Right lobe of liver (tissue), 6 donors: Measurements from ENCODE around the gene NUP85. TPM values are rescaled to one million over a fixed set of nuclear protein-coding genes. Genes with fewer than 3 reads are reported as not detected.
"Not testable (repeated sequence)": the region's sequence is repeated elsewhere in the genome, so short reads cannot be mapped to it uniquely, and the experiment has no call there.

Experiments used
- ATAC-seq, 4 donors: fragments of 200-7000 bp; cut with Tn5 transposase; one replicate each; pipeline ENCODE4 v1.9.1; 2020; ENCODE audit warnings: mild to moderate bottlenecking in 4 of 4, moderate library complexity in 4 of 4
- DNase-seq, 3 donors: peaks; one replicate each; pipeline ENCODE4 v3.0.0-alpha.2; 2020
- H3K27ac ChIP-seq, 3 donors: fragments of 200-600 bp; one replicate each; pipeline ENCODE4 v1.8.0; 2022
- H3K27me3 ChIP-seq, 2 donors: fragments of 200-600 bp; one replicate each; pipeline ENCODE4 v1.8.0; 2022
- H3K36me3 ChIP-seq, 4 donors: fragments of 200-600 bp; sonication (generic) in 1 of 4; one replicate each; pipeline versions ENCODE4 v1.5.1 to v1.8.0; 2017 to 2022; ENCODE audit warnings: control low read depth in 1 of 4
- H3K4me1 ChIP-seq, 4 donors: fragments of 200-600 bp; sonication (generic) in 1 of 4; one replicate each; pipeline versions ENCODE4 v1.5.1 to v1.8.0; 2017 to 2022; ENCODE audit warnings: control low read depth in 1 of 4
- H3K4me3 ChIP-seq, 3 donors: fragments of 200-600 bp; one replicate each; pipeline ENCODE4 v1.8.0; 2022
- H3K9me3 ChIP-seq, 4 donors: fragments of 200-600 bp; sonication (generic) in 1 of 4; one replicate each; pipeline versions ENCODE4 v1.5.1 to v1.8.0; 2017 to 2022; ENCODE audit warnings: control low read depth in 1 of 4
- CTCF ChIP-seq, 4 donors: fragments of 200-600 bp in 3 of 4; fragments of 450-650 bp in 1 of 4; IDR thresholded peaks; one replicate each; pipeline versions ENCODE4 v1.5.1 to v1.8.0; 2016 to 2022; ENCODE audit warnings: antibody characterized with exemption in 4 of 4, mild to moderate bottlenecking in 2 of 4
- POLR2A ChIP-seq: fragments of 450-650 bp; IDR thresholded peaks from one replicate; pipeline ENCODE4 v1.6.1; 2017; ENCODE audit warnings: antibody characterized with exemption, mild to moderate bottlenecking
- WGBS: methylation state at CpG from one replicate; pipeline ENCODE4 v1.1.6; 2018; ENCODE audit warnings: low coverage, low lambda C conversion rate; ENCODE audit not compliant: insufficient coverage; ENCODE audit errors: missing lambda C conversion rate; 5-methylcytosine and 5-hydroxymethylcytosine counted together
- intact Hi-C, 2 donors: fragments of 100-400 bp; cut with DNase I; formaldehyde crosslinking; loops; one replicate each; pipeline versions ENCODE4 v1.11.2 to v1.14.1; 2022
- total RNA-seq, 6 experiments: library from RNA; depleted of rRNA in 2 of 6; stranded (reverse); fragments of >200 nt in 2 of 6; fragmentation: NEBNext Ultra II Directional in 3 of 6; extraction: Animal tissue kit (Norgen Biotek cat#: 25700) in 3 of 6; gene quantifications; one replicate each; pipeline versions ENCODE4 v1.1.0 to v1.2.4, GENCODE V29; 2016 to 2023
- donor health status: DM: no; HTN: yes; CAD: no.
- donor health status: DM: no; HTN: no; CAD: no.
- donor health status: DM: no; HTN: no; CAD: no.
- donor health status: DM: no; HTN: yes; CAD: no.
- donor health status: DM: no; HTN: yes; CAD: no.

Gene NUP85
- total RNA-seq, 6 experiments from 2014 or later: 15.3 to 32.8 (median 25.9) TPM

GRCh38 chr17:75163074-75163473, 42.4 kb upstream of the NUP85 start:
- H3K4me1 ChIP-seq: no peaks in the 10 kb centered on the region

GRCh38 chr17:75164606-75165005, 40.9 kb upstream of the NUP85 start:
- peak in 1 of 3 donors; percentile 2 for DNase-seq
- H3K4me3 ChIP-seq, H3K27me3 ChIP-seq, H3K27ac ChIP-seq, ATAC-seq, H3K4me1 ChIP-seq, H3K9me3 ChIP-seq, intact Hi-C loops: not testable (repeated sequence)
- 100% methylated on average over 5 of the region's 15 CpGs for WGBS
- H3K36me3 ChIP-seq: peaks cover 0 to 29% (median 8%) of the 10 kb centered on the region in 4 donors

More at GRCh38 chr17:75163074-75163473, 42.4 kb upstream of the NUP85 start:
- Histone ChIP-seq H3K36me3 (peaks cover 0 to 16% (median 8%) of the 10 kb centered on the region in 4 donors), H3K27ac (no peak overlapping the region), H3K27me3 (no peaks in the 10 kb centered on the region), H3K9me3 (no peaks in the 10 kb centered on the region), H3K4me3 (no peak overlapping the region)
- DNase-seq (peak in 1 of 3 donors; percentile 18), ATAC-seq (no peak)
- TF ChIP-seq CTCF (IDR thresholded peaks at IDR 0.05) (no peak), POLR2A (no peak)
- intact Hi-C loops: no loop called here
- 100% methylated on average over 3 of the region's 5 CpGs for WGBS

DNA sequence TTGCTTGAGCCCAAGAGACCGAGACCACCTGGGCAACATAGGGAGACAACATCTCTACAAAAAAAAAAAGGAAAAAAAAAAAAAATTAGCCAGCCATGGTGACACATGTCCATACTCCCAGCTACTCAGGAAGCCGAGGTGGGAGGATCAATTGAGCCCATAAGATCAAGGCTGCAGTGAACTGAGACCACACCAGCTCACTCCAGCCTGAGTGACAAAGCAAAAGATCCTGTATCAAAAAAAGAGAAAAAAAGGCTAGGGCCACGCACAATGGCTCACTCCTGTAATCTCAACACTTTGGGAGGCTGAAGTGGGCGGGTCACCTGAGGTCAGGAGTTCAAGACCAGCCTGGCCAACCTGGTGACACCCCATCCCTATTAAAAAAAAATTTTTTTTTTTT, 36.5 kb upstream of the NUP85 start:
- H3K36me3 ChIP-seq: peaks cover 0 to 64% (median 19%) of the 10 kb centered on the region in 4 donors
- H3K4me1 ChIP-seq: no peaks in the 10 kb centered on the region
- no peak for TF ChIP-seq POLR2A
- TF ChIP-seq CTCF (IDR thresholded peaks at IDR 0.05): no peak
- H3K9me3 ChIP-seq: no peaks in the 10 kb centered on the region
- DNase-seq: peak in 1 of 3 donors; percentile 1
- intact Hi-C loops: no loop called here
- no peaks in the 10 kb centered on the region for H3K27me3 ChIP-seq
- H3K4me3 ChIP-seq: no peak overlapping the region
- 78% methylated on average over 4 of the region's 4 CpGs for WGBS
- H3K27ac ChIP-seq: no peak overlapping the region
- no peak for ATAC-seq

DNA sequence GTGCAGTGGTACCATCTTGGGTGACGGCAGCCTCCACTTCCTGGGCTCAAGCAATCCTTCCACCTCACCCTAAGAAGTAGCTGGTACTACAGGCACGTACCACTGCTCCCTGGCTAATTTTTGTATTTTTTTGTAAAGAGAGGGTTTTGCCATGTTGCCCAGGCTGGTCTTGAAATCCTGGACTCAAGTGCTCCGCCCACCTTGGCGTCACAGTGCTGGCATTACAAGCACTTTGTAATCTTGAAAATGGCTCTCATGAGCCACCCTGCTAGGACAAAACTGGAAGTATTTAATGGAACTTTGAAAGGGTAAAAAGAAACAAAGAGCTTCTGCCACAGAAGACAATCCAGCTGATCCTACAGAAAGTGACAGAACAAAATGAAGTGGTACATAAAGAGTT, 32.0 kb upstream of the NUP85 start:
- Histone ChIP-seq H3K4me3 (no peak overlapping the region), H3K27me3 (no peaks in the 10 kb centered on the region), H3K9me3 (no peaks in the 10 kb centered on the region), H3K36me3 (peaks cover 0 to 81% (median 20%) of the 10 kb centered on the region in 4 donors), H3K27ac (no peak overlapping the region), H3K4me1 (no peaks in the 10 kb centered on the region)
- TF ChIP-seq CTCF (IDR thresholded peaks at IDR 0.05) (no peak), POLR2A (no peak)
- 85% methylated on average over 4 of the region's 4 CpGs for WGBS
- ATAC-seq: no peak
- intact Hi-C loops: no loop called here
- peak in 1 of 3 donors; percentile 24 for DNase-seq

GRCh38 chr17:75174996-75175395, 30.5 kb upstream of the NUP85 start:
- DNase-seq: peak in 1 of 3 donors; percentile 27
- H3K27me3 ChIP-seq: no peaks in the 10 kb centered on the region
- peaks cover 0 to 79% (median 20%) of the 10 kb centered on the region in 4 donors for H3K36me3 ChIP-seq
- no peak for TF ChIP-seq CTCF (IDR thresholded peaks at IDR 0.05)
- TF ChIP-seq POLR2A: no peak
- peaks cover 0 to 2% (median 0%) of the 10 kb centered on the region in 4 donors for H3K4me1 ChIP-seq
- WGBS: 89% methylated on average over 11 of the region's 11 CpGs
- no peak overlapping the region for H3K27ac ChIP-seq
- intact Hi-C loops: no loop called here
- no peaks in the 10 kb centered on the region for H3K9me3 ChIP-seq
- H3K4me3 ChIP-seq: no peak overlapping the region
- no peak for ATAC-seq
